Panc1 (cell line): ENCODE data around the gene DPYD.

Source experiments
- CTCF ChIP-seq: fragments of 450-650 bp; IDR thresholded peaks from 2 replicates; pipeline ENCODE4 v1.5.1; 2017; ENCODE audit warnings: mild to moderate bottlenecking
- POLR2AphosphoS5 ChIP-seq: IDR thresholded peaks from 2 replicates; pipeline ENCODE4 v1.6.1; 2012; ENCODE audit warnings: mild to moderate bottlenecking, low read depth, low read length, moderate library complexity
- SIN3A ChIP-seq: IDR thresholded peaks from 2 replicates; pipeline ENCODE4 v1.6.1; 2012; ENCODE audit warnings: low read depth, mild to moderate bottlenecking, low read length, moderate library complexity, borderline replicate concordance; ENCODE audit not compliant: insufficient read depth

GRCh38 chr1:97634758-97635157 lies 286.1 kb downstream of the DPYD start:
- TF ChIP-seq POLR2AphosphoS5 (no peak), CTCF (no peak), SIN3A (no peak)
